SK-N-SH treated with all-trans-retinoic acid at 6 μM for 48 hours (cell line): ENCODE results near the gene CREB1.

ENCODE experiments used
- ATAC-seq: fragments of 200-7000 bp; cut with Tn5 transposase; 3 replicates; pipeline ENCODE4 v1.9.1; 2020; ENCODE audit warnings: mild to moderate bottlenecking, moderate library complexity
- ARNTL ChIP-seq: fragments of 450-650 bp; formaldehyde crosslinking; IDR thresholded peaks from 2 replicates; pipeline ENCODE4 v1.5.0; 2020; ENCODE audit warnings: low read depth, mild to moderate bottlenecking, moderate library complexity, borderline replicate concordance
- BACH2 ChIP-seq: fragments of 250-450 bp; sonication (Bioruptor Pico); IDR thresholded peaks from 2 replicates; pipeline ENCODE4 v1.9.0; 2021; ENCODE audit warnings: mild to moderate bottlenecking, borderline replicate concordance
- CSDC2 ChIP-seq: fragments of 250-450 bp; sonication (Bioruptor Pico); IDR thresholded peaks from 2 replicates; pipeline ENCODE4 v1.5.0; 2020; ENCODE audit warnings: mild to moderate bottlenecking, moderate library complexity
- CSRNP3 ChIP-seq: fragments of 250-450 bp; sonication (Bioruptor Pico); IDR thresholded peaks from 2 replicates; pipeline ENCODE4 v1.5.1; 2021; ENCODE audit warnings: mild to moderate bottlenecking, moderate library complexity
- ESRRG ChIP-seq: fragments of 250-450 bp; sonication (Bioruptor Pico); IDR thresholded peaks from 2 replicates; pipeline ENCODE4 v1.6.1; 2021; ENCODE audit warnings: mild to moderate bottlenecking
- GLIS3 ChIP-seq: fragments of 250-450 bp; sonication (Bioruptor Pico); IDR thresholded peaks from 2 replicates; pipeline ENCODE4 v1.5.0; 2020; ENCODE audit warnings: mild to moderate bottlenecking, moderate library complexity
- ISL1 ChIP-seq: fragments of 250-450 bp; sonication (Bioruptor Pico); IDR thresholded peaks from 2 replicates; pipeline ENCODE4 v2.1.2; 2022; ENCODE audit warnings: mild to moderate bottlenecking, moderate library complexity
- OSR1 ChIP-seq: fragments of 250-450 bp; sonication (Bioruptor Pico); IDR thresholded peaks from 2 replicates; pipeline ENCODE4 v1.8.0; 2022; ENCODE audit warnings: moderate library complexity, mild to moderate bottlenecking, inconsistent platforms
- PATZ1 ChIP-seq: fragments of 250-450 bp; sonication (Bioruptor Pico); IDR thresholded peaks from 2 replicates; pipeline ENCODE4 v1.8.0; 2020; ENCODE audit warnings: mild to moderate bottlenecking, moderate library complexity, borderline replicate concordance
- POU6F1 ChIP-seq: fragments of 250-450 bp; sonication (Bioruptor Pico); IDR thresholded peaks from 2 replicates; pipeline ENCODE4 v1.8.0; 2021; ENCODE audit warnings: low read depth, mild to moderate bottlenecking, moderate library complexity, borderline replicate concordance
- PPARA ChIP-seq: fragments of 250-450 bp; sonication (Bioruptor Pico); IDR thresholded peaks from 2 replicates; pipeline ENCODE4 v1.5.0; 2020; ENCODE audit warnings: mild to moderate bottlenecking, borderline replicate concordance
- SNAI2 ChIP-seq: fragments of 250-450 bp; sonication (Bioruptor Pico); IDR thresholded peaks from 2 replicates; pipeline ENCODE4 v1.5.0; 2020; ENCODE audit warnings: mild to moderate bottlenecking, moderate library complexity
- TCF4 ChIP-seq: fragments of 250-450 bp; sonication (Bioruptor Pico); IDR thresholded peaks from 2 replicates; pipeline ENCODE4 v1.8.0; 2021; ENCODE audit warnings: mild to moderate bottlenecking, moderate library complexity, borderline replicate concordance
- TOX ChIP-seq: fragments of 250-450 bp; sonication (Bioruptor Pico); IDR thresholded peaks from 2 replicates; pipeline ENCODE4 v1.8.0; 2021; ENCODE audit warnings: mild to moderate bottlenecking, moderate library complexity, borderline replicate concordance
- TSHZ2 ChIP-seq: fragments of 250-450 bp; sonication (Bioruptor Pico); IDR thresholded peaks from 2 replicates; pipeline ENCODE4 v1.5.0; 2020; ENCODE audit warnings: mild to moderate bottlenecking, moderate library complexity
- ZFP3 ChIP-seq: fragments of 250-450 bp; sonication (Bioruptor Pico); IDR thresholded peaks from 2 replicates; pipeline ENCODE4 v1.5.0; 2020; ENCODE audit warnings: mild to moderate bottlenecking, moderate library complexity
- ZFP30 ChIP-seq: fragments of 450-650 bp; formaldehyde crosslinking; IDR thresholded peaks from 2 replicates; pipeline ENCODE4 v1.5.0; 2022; ENCODE audit warnings: mild to moderate bottlenecking, moderate library complexity
- ZNF565 ChIP-seq: fragments of 450-650 bp; formaldehyde crosslinking; conservative IDR thresholded peaks from 2 replicates; pipeline ENCODE4 v1.5.0; 2020; ENCODE audit warnings: low read depth, mild to moderate bottlenecking, moderate library complexity
- ZNF70 ChIP-seq: fragments of 450-650 bp; formaldehyde crosslinking; IDR thresholded peaks from 2 replicates; pipeline ENCODE4 v1.5.0; 2020; ENCODE audit warnings: mild to moderate bottlenecking, moderate library complexity

CREB1 gene

GRCh38 chr2:207619764-207620203 is 90.0 kb downstream of the CREB1 start:
- ATAC-seq = no peak
- TF ChIP-seq CSDC2 (CRISPR knock-in tag) = no peak
- no peak for TF ChIP-seq GLIS3 (CRISPR knock-in tag)

- ATAC-seq = no peak
- TF ChIP-seq POU6F1 (CRISPR knock-in tag) (no peak), ARNTL (CRISPR knock-in tag) (no peak), GLIS3 (CRISPR knock-in tag) (no peak), CSRNP3 (CRISPR knock-in tag) (no peak), SNAI2 (CRISPR knock-in tag) (no peak), TSHZ2 (CRISPR knock-in tag) (no peak), ISL1 (no peak), PATZ1 (CRISPR knock-in tag) (no peak), PPARA (no peak), TCF4 (CRISPR knock-in tag) (no peak), CSDC2 (CRISPR knock-in tag) (no peak), ESRRG (CRISPR knock-in tag) (no peak), TOX (CRISPR knock-in tag) (no peak), ZNF565 (CRISPR knock-in tag) (no peak), ZNF70 (CRISPR knock-in tag) (no peak), BACH2 (no peak), ZFP30 (CRISPR knock-in tag) (no peak), OSR1 (CRISPR knock-in tag) (no peak), ZFP3 (CRISPR knock-in tag) (no peak)
Measured at GRCh38 chr2:207621501-207622039, 91.8 kb downstream of the CREB1 start.

- TF ChIP-seq ZNF70 (CRISPR knock-in tag) (no peak), TSHZ2 (CRISPR knock-in tag) (no peak), ARNTL (CRISPR knock-in tag) (no peak), ISL1 (0 out of 2 replicates have a peak, but pooled peaks have one; percentile 11), CSDC2 (CRISPR knock-in tag) (no peak), PATZ1 (CRISPR knock-in tag) (0 out of 2 replicates have a peak, but pooled peaks have one; percentile 28), ZFP3 (CRISPR knock-in tag) (0 out of 2 replicates have a peak, but pooled peaks have one; percentile 16), OSR1 (CRISPR knock-in tag) (no peak), ZFP30 (CRISPR knock-in tag) (no peak), CSRNP3 (CRISPR knock-in tag) (no peak)
- ATAC-seq = peak; percentile 78
Measured at GRCh38 chr2:207624185-207625013, 94.6 kb downstream of the CREB1 start.
